Transverse colon (tissue), 4 donors: ENCODE measurements around the gene FZD10. TPM values are rescaled to one million over a fixed set of nuclear protein-coding genes. Genes with fewer than 3 reads are reported as not detected.

Experiments
- DNase-seq: peaks from one replicate; pipeline ENCODE4 v3.0.0-alpha.2; 2019
- H3K27ac ChIP-seq, 4 donors: fragments of 200-600 bp; sonication (generic); 2 replicates each; pipeline ENCODE4 v1.5.1; 2016 to 2018; ENCODE audit warnings: inconsistent platforms in 4 of 4
- H3K27me3 ChIP-seq: fragments of 200-600 bp; sonication (generic); 2 replicates; pipeline ENCODE4 v1.5.1; 2017; ENCODE audit warnings: inconsistent platforms
- H3K36me3 ChIP-seq, 4 donors: fragments of 200-600 bp; sonication (generic); 2 replicates each; pipeline ENCODE4 v1.5.1; 2017 to 2019; ENCODE audit warnings: inconsistent platforms in 4 of 4
- H3K4me1 ChIP-seq, 4 donors: fragments of 200-600 bp; sonication (generic); 2 replicates each; pipeline ENCODE4 v1.5.1; 2017 to 2020; ENCODE audit warnings: inconsistent platforms in 4 of 4
- H3K4me3 ChIP-seq, 4 donors: fragments of 200-600 bp; sonication (generic); 1 replicate in 1 of 4; 2 replicates in 3 of 4; pipeline versions ENCODE4 v1.5.1 to v1.6.1; 2017 to 2019; ENCODE audit warnings: inconsistent platforms in 4 of 4
- H3K9me3 ChIP-seq, 2 donors: fragments of 200-600 bp; sonication (generic); 2 replicates each; pipeline ENCODE4 v1.5.1; 2017 to 2019; ENCODE audit warnings: inconsistent platforms in 2 of 2
- CTCF ChIP-seq, 5 experiments: fragments of 200-600 bp in 3 of 5; fragments of 450-650 bp in 2 of 5; sonication (generic) in 3 of 5; IDR thresholded peaks; 1 replicate in 2 of 5; 2 replicates in 3 of 5; pipeline ENCODE4 v1.5.1; 2016 to 2017; ENCODE audit warnings: antibody characterized with exemption in 5 of 5, inconsistent platforms in 3 of 5, mild to moderate bottlenecking in 2 of 5, moderate library complexity in 1 of 5
- EP300 ChIP-seq: sonication (generic); formaldehyde crosslinking; IDR thresholded peaks from one replicate; pipeline ENCODE4 v1.6.1; 2017; ENCODE audit warnings: antibody characterized with exemption, low read depth
- POLR2A ChIP-seq: fragments of 450-650 bp; IDR thresholded peaks from one replicate; pipeline ENCODE4 v1.6.1; 2016; ENCODE audit warnings: antibody characterized with exemption, mild to moderate bottlenecking, moderate library complexity
- POLR2AphosphoS5 ChIP-seq, 3 donors: sonication (generic); formaldehyde crosslinking; IDR thresholded peaks; one replicate each; pipeline ENCODE4 v1.6.1; 2016; ENCODE audit warnings: antibody characterized with exemption in 3 of 3
- WGBS, 2 donors: methylation state at CpG; one replicate each; pipeline ENCODE4 v1.1.5; 2018; ENCODE audit warnings: low coverage in 1 of 2; 5-methylcytosine and 5-hydroxymethylcytosine counted together
- in situ Hi-C, 4 donors: fragments of 200-750 bp; cut with MboI; loops; one replicate each; pipeline versions ENCODE4 v1.15.0 to v1.15.1; 2017; ENCODE audit warnings: low sequenced_read_pairs in 3 of 4, low pct_ligation_motif_present in 1 of 4, low pct_unique_long_range_greater_than_20kb in 1 of 4
- intact Hi-C: fragments of 100-400 bp; cut with DNase I; formaldehyde crosslinking; loops from one replicate; pipeline ENCODE4 v1.15.1; 2023; ENCODE audit warnings: low total_unique reads
- total RNA-seq, 4 donors: library from RNA; depleted of rRNA; stranded (reverse); fragments of >200 nt; gene quantifications; one replicate each; pipeline ENCODE4 v1.1.0, GENCODE V29; 2016

FZD10 gene
- total RNA-seq, 4 donors from 2014 or later, result 0.32 to 0.68 TPM; not detected in 2

GRCh38 chr12:130117233-130117632 is 45.0 kb upstream of the FZD10 start:
- no peak overlapping the region for H3K4me3 ChIP-seq
- H3K27me3 ChIP-seq, result no peaks in the 10 kb centered on the region
- no peaks in the 10 kb centered on the region for H3K9me3 ChIP-seq
- H3K4me1 ChIP-seq, result no peaks in the 10 kb centered on the region
- H3K36me3 ChIP-seq, result no peaks in the 10 kb centered on the region
- DNase-seq, result no peak
- in situ Hi-C loops, result no loop called here
- no peak for TF ChIP-seq POLR2AphosphoS5 (IDR thresholded peaks at IDR 0.05)
- TF ChIP-seq CTCF (IDR thresholded peaks at IDR 0.05), result no peak
- no peak for TF ChIP-seq EP300
- 50 to 65% methylated on average over 1 to 7 of the region's 7 CpGs for WGBS, 2 donors
- intact Hi-C loops, result no loop called here
- H3K27ac ChIP-seq, result no peak overlapping the region

DNA sequence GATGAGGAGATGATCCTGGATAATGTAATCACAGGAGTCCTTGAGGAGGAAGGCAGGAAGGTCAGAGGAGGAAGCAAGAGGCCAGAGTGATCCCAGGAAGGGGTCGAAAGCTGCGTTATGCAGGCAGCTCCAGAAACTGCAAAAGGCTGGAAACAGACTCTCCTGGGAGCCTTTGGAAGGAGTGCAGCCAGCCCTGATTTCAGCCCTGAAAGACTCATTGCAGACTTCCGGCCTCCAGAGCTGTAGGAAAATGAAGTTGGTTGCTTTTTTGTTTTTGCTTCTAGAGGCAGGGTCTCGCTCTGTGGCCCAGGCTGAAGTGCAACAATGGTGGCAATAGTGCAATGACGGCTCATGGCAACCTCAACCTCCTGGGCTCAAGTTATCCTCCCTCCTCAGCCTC is 44.6 kb upstream of the FZD10 start:
- WGBS, 2 donors, result 36 to 74% methylated on average over 4 to 5 of the region's 5 CpGs
- in situ Hi-C loops (no loop called here), intact Hi-C loops (no loop called here)
- H3K36me3 ChIP-seq, result no peaks in the 10 kb centered on the region
- H3K27ac ChIP-seq, result no peak overlapping the region
- no peak for DNase-seq
- no peaks in the 10 kb centered on the region for H3K27me3 ChIP-seq
- no peaks in the 10 kb centered on the region for H3K9me3 ChIP-seq
- no peaks in the 10 kb centered on the region for H3K4me1 ChIP-seq
- no peak overlapping the region for H3K4me3 ChIP-seq
- TF ChIP-seq POLR2A (no peak), EP300 (no peak), POLR2AphosphoS5 (IDR thresholded peaks at IDR 0.05) (no peak), CTCF (IDR thresholded peaks at IDR 0.05) (no peak)

GRCh38 chr12:130118181-130118580 is 44.1 kb upstream of the FZD10 start:
- in situ Hi-C loops, result no loop called here
- no peak for TF ChIP-seq POLR2A
- DNase-seq, result no peak
- no peak overlapping the region for H3K4me3 ChIP-seq
- no peak overlapping the region for H3K27ac ChIP-seq
- intact Hi-C loops, result no loop called here
- WGBS, 2 donors, result 87 to 89% methylated on average over 3 to 6 of the region's 6 CpGs
- H3K36me3 ChIP-seq, result no peaks in the 10 kb centered on the region
- no peaks in the 10 kb centered on the region for H3K4me1 ChIP-seq
- no peaks in the 10 kb centered on the region for H3K9me3 ChIP-seq
- no peaks in the 10 kb centered on the region for H3K27me3 ChIP-seq

GRCh38 chr12:130119241-130119861 is 42.9 kb upstream of the FZD10 start:
- Histone ChIP-seq H3K9me3 (no peaks in the 10 kb centered on the region), H3K4me3 (no peak overlapping the region), H3K27ac (no peak overlapping the region), H3K36me3 (no peaks in the 10 kb centered on the region), H3K4me1 (no peaks in the 10 kb centered on the region), H3K27me3 (no peaks in the 10 kb centered on the region)
- TF ChIP-seq POLR2AphosphoS5 (IDR thresholded peaks at IDR 0.05) (no peak), CTCF (IDR thresholded peaks at IDR 0.05) (no peak), POLR2A (no peak), EP300 (no peak)
- DNase-seq, result no peak
- in situ Hi-C loops, result no loop called here
- 90% methylated on average over 24 of the region's 27 CpGs; no CpG with 5 or more reads in 1 of the 2 donors for WGBS, 2 donors
- intact Hi-C loops, result no loop called here
